BJ (cell line): ENCODE data around the gene ANKRD34B. TPM values are rescaled to one million over a fixed set of nuclear protein-coding genes. Genes with fewer than 3 reads are reported as not detected.
A peak's percentile ranks its signal among the peaks of the same experiment; 100 is the strongest.

ENCODE experiments used
- CTCF ChIA-PET: fragments of 350-600 bp; formaldehyde crosslinking; extraction: SDS; loops from one replicate; lab custom pipeline; 2021; ENCODE audit warnings: antibody characterized with exemption, inconsistent platforms; lab: Yijun Ruan, JAX
- POLR2A ChIA-PET: fragments of 300-600 bp; sonication (Branson Sonifier 250); formaldehyde crosslinking; extraction: SDS; loops from one replicate; lab custom pipeline; 2021; ENCODE audit warnings: antibody characterized with exemption; lab: Charles Lee
- DNase-seq: peaks from one replicate; pipeline ENCODE4 v3.0.0-alpha.2; 2011; ENCODE audit warnings: low read depth
- H3K27me3 ChIP-seq: 2 replicates; pipeline ENCODE4 v1.6.0; 2011; ENCODE audit warnings: low read length; ENCODE audit not compliant: control insufficient read depth, insufficient read depth
- H3K36me3 ChIP-seq: 2 replicates; pipeline ENCODE4 v1.5.1; 2011; ENCODE audit warnings: low read length; ENCODE audit not compliant: control insufficient read depth, insufficient read depth
- H3K4me3 ChIP-seq: 2 replicates; pipeline ENCODE4 v1.5.1; 2011; ENCODE audit warnings: low read depth, mild to moderate bottlenecking, control low read depth, low read length
- polyA plus RNA-seq: library from polyadenylated mRNA; depleted of rRNA; stranded (reverse); fragments of >200 nt; gene quantifications from 2 replicates; pipeline ENCODE4 v1.2.3, GENCODE V29; 2011; rRNA removed
- small RNA-seq: library from RNA; depleted of rRNA; stranded (forward); fragments of <200 nt; gene quantifications from one replicate; pipeline ENCODE3, GENCODE V24; 2012; ENCODE audit warnings: low replicate concordance, low read depth; ENCODE audit not compliant: insufficient read length
- TF ChIP-seq, protein P1 (sequence below): IDR thresholded peaks from 2 replicates; pipeline ENCODE4 v1.5.1; 2011; ENCODE audit warnings: low read depth, mild to moderate bottlenecking, control low read depth, inconsistent platforms, low read length, moderate library complexity; ENCODE audit not compliant: insufficient read depth

The ANKRD34B gene
- polyA plus RNA-seq, 1 experiment = not detected

DNA sequence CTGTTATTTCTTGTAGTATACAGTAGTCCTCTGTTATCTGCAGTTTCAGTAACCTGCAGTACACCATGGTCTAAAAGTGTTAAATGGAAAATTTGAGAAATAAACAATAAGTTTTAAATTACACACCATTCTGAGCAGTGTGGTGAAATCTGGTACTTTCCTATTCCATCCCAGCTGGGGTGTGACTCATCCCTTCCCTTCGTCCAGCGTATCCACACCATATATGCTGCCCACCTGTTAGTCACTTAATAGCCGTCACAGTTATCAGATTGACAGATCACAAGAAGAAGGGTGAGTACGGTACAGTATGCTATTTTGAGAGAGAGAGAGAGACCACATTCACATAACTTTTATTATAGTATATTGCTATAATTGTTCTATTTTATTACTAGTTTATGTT is 53.3 kb downstream of the ANKRD34B start:
- no peaks in the 10 kb centered on the region for H3K36me3 ChIP-seq
- POLR2A ChIA-PET = no interaction called here
- no peaks in the 10 kb centered on the region for H3K27me3 ChIP-seq
- DNase-seq = peak; percentile 1
- TF ChIP-seq, protein P1, sequence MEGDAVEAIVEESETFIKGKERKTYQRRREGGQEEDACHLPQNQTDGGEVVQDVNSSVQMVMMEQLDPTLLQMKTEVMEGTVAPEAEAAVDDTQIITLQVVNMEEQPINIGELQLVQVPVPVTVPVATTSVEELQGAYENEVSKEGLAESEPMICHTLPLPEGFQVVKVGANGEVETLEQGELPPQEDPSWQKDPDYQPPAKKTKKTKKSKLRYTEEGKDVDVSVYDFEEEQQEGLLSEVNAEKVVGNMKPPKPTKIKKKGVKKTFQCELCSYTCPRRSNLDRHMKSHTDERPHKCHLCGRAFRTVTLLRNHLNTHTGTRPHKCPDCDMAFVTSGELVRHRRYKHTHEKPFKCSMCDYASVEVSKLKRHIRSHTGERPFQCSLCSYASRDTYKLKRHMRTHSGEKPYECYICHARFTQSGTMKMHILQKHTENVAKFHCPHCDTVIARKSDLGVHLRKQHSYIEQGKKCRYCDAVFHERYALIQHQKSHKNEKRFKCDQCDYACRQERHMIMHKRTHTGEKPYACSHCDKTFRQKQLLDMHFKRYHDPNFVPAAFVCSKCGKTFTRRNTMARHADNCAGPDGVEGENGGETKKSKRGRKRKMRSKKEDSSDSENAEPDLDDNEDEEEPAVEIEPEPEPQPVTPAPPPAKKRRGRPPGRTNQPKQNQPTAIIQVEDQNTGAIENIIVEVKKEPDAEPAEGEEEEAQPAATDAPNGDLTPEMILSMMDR = no peak
- CTCF ChIA-PET = no interaction called here
- no peak overlapping the region for H3K4me3 ChIP-seq

DNA sequence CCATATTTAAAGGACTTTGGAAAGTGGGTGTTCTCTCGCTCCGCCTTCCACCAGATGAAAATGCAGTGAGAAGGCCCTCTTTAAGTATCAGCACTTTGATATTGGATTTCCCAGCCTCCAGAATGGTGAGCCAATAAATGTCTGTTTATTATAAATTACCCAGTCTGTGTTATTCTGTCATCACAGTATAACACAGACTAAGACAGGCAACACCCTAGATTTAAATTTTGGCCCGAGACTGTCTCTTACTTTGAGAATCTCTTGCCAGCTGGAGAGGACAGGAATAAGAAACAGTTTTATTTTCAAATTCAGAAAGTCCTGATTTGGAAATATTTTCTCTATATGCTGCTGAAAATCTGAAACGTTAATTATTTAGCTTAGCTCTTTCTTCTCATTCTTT is 60.7 kb downstream of the ANKRD34B start:
- no peak for DNase-seq
- CTCF ChIA-PET = interaction anchor here (0.6 kb wide), 1 partner anchor 29 kb away, joined by 3 read pairs; no protein-coding TSS in a partner anchor
- H3K36me3 ChIP-seq = peaks cover 2% of the 10 kb centered on the region
- H3K27me3 ChIP-seq = no peaks in the 10 kb centered on the region
- H3K4me3 ChIP-seq = no peak overlapping the region
- TF ChIP-seq, protein P1 = no peak
- POLR2A ChIA-PET = no interaction called here

DNA sequence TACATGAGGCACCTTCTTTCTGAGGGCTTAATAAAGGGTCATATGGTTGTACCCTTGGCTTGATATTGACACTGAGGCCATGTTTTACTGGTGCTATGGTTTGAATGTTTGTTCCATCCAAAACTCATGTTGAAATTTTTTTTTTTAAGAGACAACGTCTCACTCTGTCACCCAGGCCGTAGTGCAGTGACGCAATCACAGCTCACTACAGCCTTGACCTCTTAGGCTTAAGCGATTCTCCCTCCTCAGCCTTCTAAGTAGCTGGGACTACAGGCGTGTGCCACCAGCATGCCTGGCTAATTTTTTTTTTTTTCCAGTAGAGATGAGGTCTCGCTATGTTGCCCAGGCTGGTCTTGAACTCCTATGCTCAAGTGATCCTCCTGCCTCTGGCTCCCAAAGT is 61.2 kb downstream of the ANKRD34B start:
- peaks cover 2% of the 10 kb centered on the region for H3K36me3 ChIP-seq
- ChIA-PET CTCF (no interaction called here), POLR2A (no interaction called here)
- H3K4me3 ChIP-seq = no peak overlapping the region
- TF ChIP-seq, protein P1 = no peak
- no peak for DNase-seq
- H3K27me3 ChIP-seq = no peaks in the 10 kb centered on the region

DNA sequence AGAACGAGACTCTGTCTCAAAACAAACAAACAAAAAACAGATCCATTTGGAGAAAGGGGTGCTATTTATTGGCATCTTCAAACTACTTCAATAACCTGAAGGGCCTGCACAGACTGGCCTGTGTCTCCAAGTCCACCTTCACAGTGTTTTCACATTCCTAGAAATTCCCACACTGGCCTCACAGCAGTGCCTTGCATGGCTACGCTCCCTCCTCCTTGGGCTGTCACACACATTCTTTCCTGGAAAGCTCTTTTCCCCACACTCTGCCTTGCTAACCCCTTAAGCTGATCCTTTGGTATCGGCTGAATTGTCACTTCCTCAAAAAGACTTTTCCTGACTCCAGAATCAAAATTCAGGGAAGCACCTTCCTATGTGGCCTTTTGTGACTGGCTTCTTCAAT is 62.4 kb downstream of the ANKRD34B start:
- ChIA-PET POLR2A (no interaction called here), CTCF (no interaction called here)
- H3K27me3 ChIP-seq = no peaks in the 10 kb centered on the region
- H3K36me3 ChIP-seq = peaks cover 2% of the 10 kb centered on the region
- no peak for DNase-seq
- H3K4me3 ChIP-seq = no peak overlapping the region
- TF ChIP-seq, protein P1 = no peak

Small RNA genes within 50 kb of the gene (small RNA-seq; reads per million reads assigned to genes)
- gene DBIP2 = not detected

Other genes with a start within 250 kb of the ANKRD34B start
- 4.9 and 10.1 TPM in 2 replicates for gene ZFYVE16, start 162.2 kb downstream of the ANKRD34B start, polyA plus RNA-seq
- gene FAM151B, start 82.2 kb downstream of the ANKRD34B start, polyA plus RNA-seq = 2.6 and 3.5 TPM in 2 replicates
- 4.0 and 6.5 TPM in 2 replicates for gene MSH3, start 84.4 kb upstream of the ANKRD34B start, polyA plus RNA-seq
- 15.7 and 20.4 TPM in 2 replicates for gene DHFR, start 84.7 kb upstream of the ANKRD34B start, polyA plus RNA-seq